ENCODE results near the gene OR2F2.

GRCh38 chr7:143906151-143906550 is 28.9 kb upstream of the OR2F2 start:
- TF ChIP-seq, protein P1, sequence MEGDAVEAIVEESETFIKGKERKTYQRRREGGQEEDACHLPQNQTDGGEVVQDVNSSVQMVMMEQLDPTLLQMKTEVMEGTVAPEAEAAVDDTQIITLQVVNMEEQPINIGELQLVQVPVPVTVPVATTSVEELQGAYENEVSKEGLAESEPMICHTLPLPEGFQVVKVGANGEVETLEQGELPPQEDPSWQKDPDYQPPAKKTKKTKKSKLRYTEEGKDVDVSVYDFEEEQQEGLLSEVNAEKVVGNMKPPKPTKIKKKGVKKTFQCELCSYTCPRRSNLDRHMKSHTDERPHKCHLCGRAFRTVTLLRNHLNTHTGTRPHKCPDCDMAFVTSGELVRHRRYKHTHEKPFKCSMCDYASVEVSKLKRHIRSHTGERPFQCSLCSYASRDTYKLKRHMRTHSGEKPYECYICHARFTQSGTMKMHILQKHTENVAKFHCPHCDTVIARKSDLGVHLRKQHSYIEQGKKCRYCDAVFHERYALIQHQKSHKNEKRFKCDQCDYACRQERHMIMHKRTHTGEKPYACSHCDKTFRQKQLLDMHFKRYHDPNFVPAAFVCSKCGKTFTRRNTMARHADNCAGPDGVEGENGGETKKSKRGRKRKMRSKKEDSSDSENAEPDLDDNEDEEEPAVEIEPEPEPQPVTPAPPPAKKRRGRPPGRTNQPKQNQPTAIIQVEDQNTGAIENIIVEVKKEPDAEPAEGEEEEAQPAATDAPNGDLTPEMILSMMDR (IDR thresholded peaks at IDR 0.05): no peak
- no peak for TF ChIP-seq POLR2A (IDR thresholded peaks at IDR 0.05)

All from heart left ventricle (tissue), 13 donors.